Astrocyte (in vitro differentiated cells and primary cell): ENCODE data around the gene NUP62.

Source experiments
- CTCF ChIP-seq: IDR thresholded peaks from 2 replicates; pipeline ENCODE4 v1.5.1; 2011; ENCODE audit warnings: low read depth, mild to moderate bottlenecking, inconsistent platforms, low read length, moderate library complexity; ENCODE audit not compliant: insufficient read depth
- EZH2 ChIP-seq: IDR thresholded peaks from 2 replicates; pipeline ENCODE4 v1.6.1; 2012; ENCODE audit warnings: mild to moderate bottlenecking, low read length, inconsistent platforms; ENCODE audit not compliant: insufficient read depth

GRCh38 chr19:49916839-49917733 is 12.2 kb downstream of the NUP62 start:
- TF ChIP-seq CTCF (no peak), EZH2 (no peak)
